Fibroblast of gingiva (primary cell): Measurements from ENCODE around the gene PARP16.
"Not testable (repeated sequence)": the region's sequence is repeated elsewhere in the genome, so short reads cannot be mapped to it uniquely, and the experiment has no call there.

Experiments used
- DNase-seq: peaks from one replicate; pipeline ENCODE4 v3.0.0-alpha.2; 2011; ENCODE audit warnings: low read depth

PARP16 gene

DNA sequence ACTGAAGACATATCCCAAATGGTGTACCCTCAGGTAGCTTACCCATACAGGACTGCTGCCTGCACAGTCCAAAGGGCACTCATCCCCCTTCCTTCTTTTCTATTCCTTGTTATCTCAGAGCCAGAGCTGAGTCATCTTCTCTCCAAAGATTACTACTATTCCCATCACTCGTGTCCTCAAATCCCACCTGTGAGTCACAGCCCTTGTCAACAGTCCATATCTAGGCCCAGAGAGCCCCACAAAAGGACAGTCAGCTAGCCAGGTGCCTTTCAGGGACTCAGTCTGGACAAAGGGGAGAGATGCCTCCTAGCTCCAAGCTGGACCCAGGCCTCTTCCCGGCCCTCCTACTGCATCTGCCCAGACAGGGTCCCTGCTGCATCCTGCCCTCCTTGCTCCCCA lies 11.0 kb downstream of the PARP16 start:
- no peak for DNase-seq

DNA sequence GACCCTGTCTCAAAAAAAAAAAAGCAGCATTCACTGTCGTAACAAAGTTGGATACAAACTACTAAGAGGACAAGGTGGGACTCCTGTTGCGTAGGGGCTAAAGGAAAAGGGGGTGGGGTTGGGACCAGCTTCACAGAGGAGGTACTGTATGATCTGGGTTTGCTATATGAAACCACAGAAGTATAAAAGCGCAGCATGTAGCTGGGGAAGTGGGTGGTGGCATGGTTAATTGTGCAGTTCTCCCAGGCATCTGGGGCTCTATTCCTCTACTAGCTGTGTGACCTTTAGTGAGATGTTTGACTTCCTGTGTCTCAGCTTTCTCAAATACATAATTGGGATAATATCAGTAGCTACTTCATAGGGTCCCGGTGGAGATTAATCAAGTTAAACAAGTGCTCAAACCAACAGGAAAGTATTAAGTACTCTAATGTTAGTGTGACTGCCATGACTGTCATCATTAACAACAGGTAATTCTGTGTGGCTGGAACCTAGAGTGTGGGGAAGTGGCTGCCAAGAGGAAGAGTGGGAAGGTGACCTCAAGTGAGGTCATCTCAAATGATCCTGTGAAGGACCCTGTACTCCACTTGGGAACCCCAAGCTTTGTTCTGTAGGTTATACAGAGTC lies 11.5 kb downstream of the PARP16 start:
- no peak for DNase-seq

- peak; percentile 80 for DNase-seq
These were observed 15.7 kb downstream of the PARP16 start for GRCh38 chr15:65270811-65271545.

DNA sequence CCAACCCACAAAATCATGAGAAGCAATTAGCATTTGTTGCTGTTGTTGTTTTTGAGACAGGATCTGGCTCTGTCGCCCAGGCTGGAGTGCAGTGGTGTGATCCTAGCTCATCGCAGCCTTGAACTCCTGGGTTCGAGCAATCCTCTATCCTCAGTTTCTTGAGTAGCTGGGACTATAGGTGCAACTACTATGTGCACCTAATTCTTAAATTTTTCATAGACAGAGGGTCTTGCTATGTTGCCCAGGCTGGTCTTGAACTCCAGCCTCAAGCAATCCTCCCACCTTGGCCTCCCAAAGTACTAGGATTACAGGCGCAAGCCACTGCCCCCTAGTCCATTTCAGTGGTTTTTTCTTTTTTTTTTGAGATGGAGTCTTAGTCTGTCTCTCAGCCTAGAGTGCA lies 18.3 kb downstream of the PARP16 start:
- no peak for DNase-seq

GRCh38 chr15:65266469-65266868 lies 20.2 kb downstream of the PARP16 start:
- no peak for DNase-seq

GRCh38 chr15:65264863-65265430 lies 21.7 kb downstream of the PARP16 start:
- no peak for DNase-seq

DNA sequence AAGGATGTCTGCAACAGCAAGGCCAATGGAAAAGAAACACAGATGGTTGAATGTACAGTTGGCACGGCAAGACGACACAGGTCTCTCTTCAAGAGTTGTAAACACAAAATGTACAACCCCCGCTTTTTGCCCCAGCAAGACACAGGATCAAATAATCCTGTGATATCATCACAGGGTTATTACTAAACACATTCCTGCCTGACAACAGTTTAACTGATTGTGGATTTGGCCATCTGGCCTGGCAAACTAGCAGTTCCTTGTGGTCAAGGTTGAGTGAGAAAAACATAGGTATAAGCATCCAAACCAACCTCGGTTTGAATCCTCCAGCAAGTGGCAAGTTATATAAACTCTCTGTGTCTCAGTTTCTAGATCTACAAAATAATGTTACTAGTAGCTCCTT lies 23.4 kb downstream of the PARP16 start:
- DNase-seq, result no peak

DNA sequence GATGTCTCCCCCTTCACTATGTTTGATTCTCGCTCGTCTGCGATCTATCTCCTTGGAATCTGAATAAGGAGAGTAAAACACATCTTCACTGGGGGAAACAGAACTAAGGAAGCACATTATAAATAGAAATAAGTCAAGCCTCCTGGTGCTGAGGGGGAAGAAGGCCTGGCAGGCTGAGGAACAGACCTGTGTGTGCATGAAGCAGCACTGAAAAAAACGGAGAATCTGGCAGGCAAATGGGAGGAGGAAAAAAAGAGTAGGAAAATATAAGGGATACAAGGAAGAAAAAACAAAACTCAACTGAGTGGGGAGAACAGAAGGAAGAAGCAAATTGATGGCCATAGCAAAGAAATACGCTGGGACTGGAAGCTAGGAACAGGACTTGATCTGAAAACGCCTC lies 25.7 kb downstream of the PARP16 start:
- no peak for DNase-seq

GRCh38 chr15:65259367-65259797 lies 27.3 kb downstream of the PARP16 start:
- DNase-seq, result no peak

DNA sequence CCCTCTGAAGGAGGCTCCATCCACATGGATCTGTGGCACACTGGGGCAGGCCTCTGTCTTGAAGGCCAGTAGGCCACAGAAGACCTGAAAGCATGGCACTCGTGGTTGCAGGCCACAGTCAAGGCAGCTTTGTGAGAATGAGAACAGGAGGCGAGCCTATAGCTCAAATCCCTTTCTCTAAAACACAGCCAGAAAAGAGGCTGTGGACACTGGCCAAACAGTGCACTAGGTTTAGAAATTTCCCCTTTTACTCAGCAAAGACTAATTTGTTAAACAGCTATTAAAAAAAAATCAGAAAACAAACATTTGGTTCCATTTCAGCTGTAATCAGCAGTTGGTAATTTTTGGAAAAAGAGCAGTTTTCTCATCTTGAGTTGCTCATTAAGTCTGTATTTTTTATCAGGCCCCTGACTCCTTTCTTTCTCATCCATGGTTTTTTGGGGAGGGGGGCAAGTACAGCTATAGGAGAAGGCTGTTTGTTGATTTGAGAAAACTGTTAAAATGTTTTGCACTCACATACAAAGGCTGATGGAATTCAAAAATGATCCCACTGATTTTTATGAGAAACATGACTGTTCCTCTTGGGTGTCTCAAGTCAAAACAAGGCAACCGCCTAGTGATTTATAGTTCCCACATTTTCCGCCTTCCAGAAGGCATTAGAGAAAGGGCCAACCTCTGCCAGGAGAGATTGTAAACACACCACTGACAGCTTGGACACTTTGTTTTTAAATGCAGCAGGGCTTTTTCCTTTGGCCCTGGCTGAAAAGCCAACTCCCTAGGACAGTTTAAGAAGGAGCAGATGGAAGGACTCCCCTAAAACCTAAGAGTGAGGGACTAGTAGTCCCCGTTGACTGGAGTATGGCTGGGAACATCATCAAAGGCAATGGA lies 28.1 kb downstream of the PARP16 start:
- no peak for DNase-seq

DNA sequence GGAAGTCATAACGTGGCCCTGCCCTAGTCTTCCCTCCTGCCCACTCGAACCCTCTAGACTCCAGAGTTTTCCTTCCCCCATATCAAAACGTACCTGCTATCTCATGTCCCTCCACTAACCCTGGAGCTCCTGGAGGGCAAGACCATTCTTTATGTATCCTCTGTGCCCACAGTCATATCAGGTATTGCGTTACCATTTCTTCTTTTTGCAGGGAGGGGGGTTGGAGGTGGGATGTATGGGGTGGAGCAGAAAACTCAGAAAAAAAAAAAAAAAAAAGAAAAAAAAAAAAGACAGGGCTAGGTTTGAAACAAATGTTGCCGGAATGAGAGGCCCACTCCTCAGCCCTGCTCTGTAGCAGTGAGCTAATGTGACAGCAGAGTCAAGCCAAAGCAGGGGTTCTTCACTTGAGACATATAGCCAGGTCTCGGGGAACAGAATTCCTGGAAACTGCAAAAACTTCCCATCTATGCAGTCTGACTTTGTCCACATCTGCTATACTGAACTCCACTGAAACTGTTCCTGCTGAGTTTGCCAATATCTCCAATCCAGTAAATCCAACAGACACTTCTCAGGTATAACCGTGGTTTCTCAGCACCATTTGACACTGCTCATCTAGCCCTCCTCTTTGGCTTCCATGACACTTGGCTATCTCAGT lies 31.1 kb downstream of the PARP16 start:
- DNase-seq, result no peak

- DNase-seq, result no peak
These were observed 31.9 kb downstream of the PARP16 start for GRCh38 chr15:65254758-65255157.

- DNase-seq, result no peak
These were observed 32.3 kb downstream of the PARP16 start for GRCh38 chr15:65254356-65254755.

- no peak for DNase-seq
These were observed 37.0 kb downstream of the PARP16 start for GRCh38 chr15:65249641-65250040.

- DNase-seq, result no peak
These were observed 38.0 kb downstream of the PARP16 start for GRCh38 chr15:65248511-65249255.

DNA sequence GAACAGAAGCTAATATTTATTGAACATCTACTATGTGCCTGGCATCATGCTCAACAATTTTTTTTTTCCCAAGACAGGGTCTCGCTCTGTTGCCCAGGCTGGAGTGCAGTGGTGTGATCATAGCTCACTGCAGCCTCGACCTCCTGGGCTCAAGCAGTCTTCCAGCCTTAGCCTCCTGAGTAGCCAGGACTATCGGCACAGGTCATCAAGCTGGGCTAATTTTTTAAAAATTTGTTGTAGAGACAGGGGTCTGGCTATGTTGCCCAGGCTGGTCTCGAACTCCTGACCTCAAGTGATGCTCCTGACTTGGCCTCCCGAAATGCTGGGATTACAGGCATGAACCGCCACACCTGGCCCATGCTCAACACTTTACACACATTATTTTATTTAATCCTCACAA lies 39.7 kb downstream of the PARP16 start:
- no peak for DNase-seq

DNA sequence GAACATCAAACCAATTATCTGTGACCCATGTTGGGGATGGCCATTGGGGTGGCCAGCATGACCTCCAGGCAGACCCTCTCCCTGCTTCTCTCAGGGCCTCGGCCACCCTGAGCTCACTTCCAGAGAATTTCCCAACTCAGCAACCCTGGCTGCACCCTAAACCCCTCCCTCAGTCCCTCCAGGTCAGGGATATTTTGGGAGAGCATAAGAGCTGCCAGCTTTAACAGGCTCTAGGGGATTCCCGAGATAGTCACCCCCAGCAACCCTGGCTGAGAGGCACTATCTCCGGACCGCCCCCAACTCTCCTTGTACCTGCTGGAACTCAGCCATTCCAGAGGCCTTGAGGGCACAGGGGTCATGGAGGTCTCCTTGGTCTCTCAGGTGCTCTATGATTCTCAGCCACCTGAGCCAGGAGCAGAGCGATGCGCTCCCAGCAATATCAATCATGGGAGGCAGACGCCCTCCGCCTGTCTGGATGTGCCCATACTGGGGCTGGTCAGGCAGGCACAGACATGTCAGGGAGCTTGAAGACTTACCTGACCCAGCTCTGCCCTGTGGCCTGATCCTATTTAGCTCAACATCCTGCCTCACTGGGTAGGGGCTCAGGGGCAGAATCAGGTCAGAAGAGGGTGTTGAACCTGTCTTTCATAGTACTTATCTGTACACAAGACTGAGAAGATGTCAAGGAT lies 40.5 kb downstream of the PARP16 start:
- no peak for DNase-seq

DNA sequence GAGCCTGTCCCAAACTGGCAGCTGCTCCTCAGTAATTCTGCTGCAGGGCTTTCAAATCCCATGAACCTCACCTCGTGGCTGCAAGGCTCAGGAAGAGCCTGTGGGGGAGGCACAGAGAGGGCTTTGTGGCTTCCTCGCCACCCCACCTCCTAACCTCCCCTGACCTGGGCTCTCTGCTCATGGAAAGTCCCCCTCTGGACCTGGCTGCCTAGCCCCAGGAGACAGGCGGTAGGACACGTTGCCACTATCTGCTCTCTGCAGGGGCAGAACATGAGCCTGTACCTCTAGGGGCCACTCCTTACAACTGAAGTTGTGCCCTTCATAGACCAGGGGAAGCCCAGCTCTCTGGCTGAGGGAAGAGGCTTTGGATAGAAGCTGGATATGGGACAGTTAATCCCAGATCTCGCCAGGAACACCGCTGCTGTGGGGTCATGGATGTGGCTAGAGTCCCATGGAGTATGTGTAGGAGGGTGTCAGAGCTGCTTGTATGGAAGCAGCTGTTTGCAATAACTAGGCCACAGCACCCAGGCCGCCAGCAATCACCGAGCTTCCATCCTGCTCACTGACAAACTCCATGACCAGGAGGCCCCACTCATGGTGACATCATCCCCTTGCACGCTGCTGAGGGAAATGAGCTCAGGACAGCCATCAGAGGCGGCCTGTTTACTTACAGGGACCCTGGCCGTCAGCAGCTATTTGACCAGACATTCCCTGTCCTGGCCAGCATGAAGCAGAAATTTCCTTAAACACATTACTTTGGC lies 41.4 kb downstream of the PARP16 start:
- DNase-seq, result peak; percentile 19

DNA sequence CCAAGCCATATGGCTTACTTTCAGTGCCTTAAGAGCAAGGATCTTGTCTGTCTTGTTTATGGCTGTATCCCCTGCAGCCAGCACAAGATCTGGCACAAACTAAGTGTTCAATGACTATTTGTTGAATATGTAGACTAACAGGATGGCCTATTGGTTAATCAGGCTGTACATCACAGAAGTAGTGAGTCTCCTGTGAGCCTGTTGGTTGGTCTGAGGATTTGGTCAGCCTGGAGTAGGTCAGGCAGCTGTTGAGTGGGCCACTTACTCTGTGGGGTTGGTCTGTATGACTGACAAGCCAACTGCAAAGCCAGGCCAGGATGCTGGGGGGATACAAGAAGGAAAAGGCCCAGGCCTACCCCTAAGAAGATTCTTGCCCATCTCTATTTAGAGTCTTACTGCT lies 42.0 kb downstream of the PARP16 start:
- no peak for DNase-seq

DNA sequence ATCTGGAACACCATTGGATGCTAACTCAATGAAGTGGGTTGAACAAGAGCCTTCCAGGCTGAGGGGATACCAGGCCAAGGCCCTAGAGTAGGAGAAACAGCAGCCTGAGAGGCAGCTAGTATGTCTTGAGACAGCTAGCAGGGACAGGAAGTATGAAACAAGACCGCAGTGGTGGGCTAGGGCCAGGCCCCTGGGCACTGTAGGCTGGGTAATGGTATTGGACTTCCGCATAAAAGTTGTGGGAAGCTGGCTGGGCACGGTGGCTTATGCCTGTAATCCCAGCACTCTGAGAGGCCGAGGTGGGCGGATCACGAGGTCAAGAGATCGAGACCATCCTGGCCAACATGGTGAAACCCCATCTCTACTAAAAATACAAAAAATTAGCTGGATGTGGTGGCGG lies 50.2 kb downstream of the PARP16 start:
- not testable (repeated sequence) for DNase-seq
